Measurements from ENCODE around the gene CDK4.

Gene CDK4

DNA sequence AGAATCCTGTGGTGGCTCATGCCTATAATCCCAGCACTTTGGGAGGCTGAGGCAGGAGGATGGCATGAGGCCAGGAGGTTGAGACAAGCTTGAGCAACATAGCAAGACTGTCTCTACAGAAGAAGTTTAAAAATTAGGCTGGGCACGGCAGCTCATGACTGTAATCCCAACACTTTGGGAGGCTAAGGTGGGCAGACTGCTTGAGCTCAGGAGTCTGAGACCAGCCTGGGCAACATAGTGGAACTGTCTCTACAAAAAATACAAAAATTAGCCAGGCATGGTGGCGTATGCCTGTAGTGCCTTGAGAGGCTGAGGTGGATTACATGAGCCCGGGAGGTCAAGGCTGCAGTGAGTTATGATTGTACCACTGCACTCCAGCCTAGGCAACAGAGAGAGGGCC lies 15.8 kb upstream of the CDK4 start:
- DNase-seq = no peak
- Histone ChIP-seq H3K27me3 (replicated peaks in 2 of 5; ENCODE audit: control insufficient read depth in 4 of 5, insufficient read depth in 5 of 5, low read length in 4 of 5) (peaks cover 0 to 49% (median 19%) of the 10 kb centered on the region in 5 experiments), H3K9me3 (ENCODE audit: control extremely low read depth in 1 of 5, control insufficient read depth in 4 of 5, insufficient read depth in 2 of 5, low read depth in 1 of 5, low read length in 4 of 5) (no peaks in the 10 kb centered on the region), H3K4me3 (ENCODE audit: control insufficient read depth in 1 of 7, extremely low read depth in 1 of 7, insufficient read depth in 4 of 7, low read depth in 2 of 7, low read length in 6 of 7) (no peak overlapping the region), H3K36me3 (ENCODE audit: control insufficient read depth in 4 of 4, insufficient read depth in 4 of 4, low read length in 3 of 4) (peaks cover 5 to 25% (median 13%) of the 10 kb centered on the region in 4 experiments), H3K27ac (ENCODE audit: insufficient read depth in 1 of 2, low read depth in 1 of 2, low read length in 2 of 2, poor library complexity in 1 of 2, severe bottlenecking in 2 of 2) (no peak overlapping the region), H3K4me1 (ENCODE audit: control extremely low read depth in 1 of 4, control insufficient read depth in 4 of 4, insufficient read depth in 4 of 4, low read length in 3 of 4) (peaks cover 2 to 45% (median 42%) of the 10 kb centered on the region in 4 experiments)
- ChIA-PET POLR2A (no interaction called here), CTCF (interaction anchor here (0.8 to 4.4 kb wide), 9 partner anchors 9 to 68 kb away, joined by 3 to 43 read pairs (median 4); partner anchors contain the start of genes CDK4, MARCHF9, TSFM and TSPAN31)
- 100% methylated on average over 2 of the region's 3 CpGs for WGBS (ENCODE audit: insufficient coverage)

DNA sequence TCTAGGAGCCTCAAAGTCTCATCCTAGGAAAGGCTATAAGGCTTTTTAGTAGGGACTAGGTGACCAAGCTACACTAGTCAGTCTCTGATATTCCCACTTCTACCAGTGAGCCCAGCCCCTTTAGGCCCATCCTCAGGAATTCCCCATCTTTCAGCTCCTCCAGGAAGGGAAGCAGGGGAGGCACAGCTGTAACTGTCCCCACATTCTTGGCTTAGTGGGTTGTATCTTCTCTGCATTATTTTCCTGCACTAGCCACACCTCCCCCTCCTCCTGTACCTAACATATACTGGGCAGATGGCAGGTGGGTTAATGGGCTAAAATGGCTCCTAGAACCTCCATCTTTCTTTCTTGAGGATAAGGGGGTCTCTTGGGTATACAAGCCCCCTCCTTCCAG lies 15.2 kb upstream of the CDK4 start:
- peaks cover 5 to 25% (median 13%) of the 10 kb centered on the region in 4 experiments for H3K36me3 ChIP-seq (ENCODE audit: control insufficient read depth in 4 of 4, insufficient read depth in 4 of 4, low read length in 3 of 4)
- peaks cover 2 to 40% (median 39%) of the 10 kb centered on the region in 4 experiments for H3K4me1 ChIP-seq (ENCODE audit: control extremely low read depth in 1 of 4, control insufficient read depth in 4 of 4, insufficient read depth in 4 of 4, low read length in 3 of 4)
- ChIA-PET POLR2A (no interaction called here), CTCF (interaction anchor here (0.8 to 4.4 kb wide), 10 partner anchors 8 to 70 kb away, joined by 3 to 43 read pairs (median 4); partner anchors contain the start of genes CDK4, MARCHF9, TSFM and TSPAN31)
- no peaks in the 10 kb centered on the region for H3K9me3 ChIP-seq (ENCODE audit: control extremely low read depth in 1 of 5, control insufficient read depth in 4 of 5, insufficient read depth in 2 of 5, low read depth in 1 of 5, low read length in 4 of 5)
- no peak overlapping the region for H3K4me3 ChIP-seq (ENCODE audit: control insufficient read depth in 1 of 7, extremely low read depth in 1 of 7, insufficient read depth in 4 of 7, low read depth in 2 of 7, low read length in 6 of 7)
- no peak for DNase-seq
- H3K27me3 ChIP-seq (replicated peaks in 2 of 5; ENCODE audit: control insufficient read depth in 4 of 5, insufficient read depth in 5 of 5, low read length in 4 of 5) = peaks cover 0 to 50% (median 19%) of the 10 kb centered on the region in 5 experiments
- no peak overlapping the region for H3K27ac ChIP-seq (ENCODE audit: insufficient read depth in 1 of 2, low read depth in 1 of 2, low read length in 2 of 2, poor library complexity in 1 of 2, severe bottlenecking in 2 of 2)

GRCh38 chr12:57766464-57767304 lies 14.6 kb upstream of the CDK4 start, which contains the start of gene CYP27B1:
Gene CYP27B1, minus strand, starts transcription at chr12:57767078. Its CDS starts 37 bp downstream, at chr12:57767041.
- peaks cover 2 to 38% (median 37%) of the 10 kb centered on the region in 4 experiments for H3K4me1 ChIP-seq (ENCODE audit: control extremely low read depth in 1 of 4, control insufficient read depth in 4 of 4, insufficient read depth in 4 of 4, low read length in 3 of 4)
- peak within 1 kb of the TSS in 4 of 7 experiments; percentile 52 to 77 (median 63) for H3K4me3 ChIP-seq (ENCODE audit: control insufficient read depth in 1 of 7, extremely low read depth in 1 of 7, insufficient read depth in 4 of 7, low read depth in 2 of 7, low read length in 6 of 7)
- 6% methylated on average over 34 of the region's 38 CpGs for WGBS (ENCODE audit: insufficient coverage)
- no peaks in the 10 kb centered on the region for H3K9me3 ChIP-seq (ENCODE audit: control extremely low read depth in 1 of 5, control insufficient read depth in 4 of 5, insufficient read depth in 2 of 5, low read depth in 1 of 5, low read length in 4 of 5)
- peaks cover 5 to 25% (median 13%) of the 10 kb centered on the region in 4 experiments for H3K36me3 ChIP-seq (ENCODE audit: control insufficient read depth in 4 of 4, insufficient read depth in 4 of 4, low read length in 3 of 4)
- no peak within 1 kb of the TSS for H3K27ac ChIP-seq (ENCODE audit: insufficient read depth in 1 of 2, low read depth in 1 of 2, low read length in 2 of 2, poor library complexity in 1 of 2, severe bottlenecking in 2 of 2)
- ChIA-PET CTCF (interaction anchor here (0.7 to 4.4 kb wide), 8 partner anchors 7 to 71 kb away, joined by 3 to 43 read pairs (median 6); partner anchors contain the start of gene MARCHF9), POLR2A (no interaction called here)
- peaks cover 0 to 50% (median 19%) of the 10 kb centered on the region in 5 experiments for H3K27me3 ChIP-seq (replicated peaks in 2 of 5; ENCODE audit: control insufficient read depth in 4 of 5, insufficient read depth in 5 of 5, low read length in 4 of 5)
- DNase-seq = peak in 1 of 3 donors; percentile 35

DNA sequence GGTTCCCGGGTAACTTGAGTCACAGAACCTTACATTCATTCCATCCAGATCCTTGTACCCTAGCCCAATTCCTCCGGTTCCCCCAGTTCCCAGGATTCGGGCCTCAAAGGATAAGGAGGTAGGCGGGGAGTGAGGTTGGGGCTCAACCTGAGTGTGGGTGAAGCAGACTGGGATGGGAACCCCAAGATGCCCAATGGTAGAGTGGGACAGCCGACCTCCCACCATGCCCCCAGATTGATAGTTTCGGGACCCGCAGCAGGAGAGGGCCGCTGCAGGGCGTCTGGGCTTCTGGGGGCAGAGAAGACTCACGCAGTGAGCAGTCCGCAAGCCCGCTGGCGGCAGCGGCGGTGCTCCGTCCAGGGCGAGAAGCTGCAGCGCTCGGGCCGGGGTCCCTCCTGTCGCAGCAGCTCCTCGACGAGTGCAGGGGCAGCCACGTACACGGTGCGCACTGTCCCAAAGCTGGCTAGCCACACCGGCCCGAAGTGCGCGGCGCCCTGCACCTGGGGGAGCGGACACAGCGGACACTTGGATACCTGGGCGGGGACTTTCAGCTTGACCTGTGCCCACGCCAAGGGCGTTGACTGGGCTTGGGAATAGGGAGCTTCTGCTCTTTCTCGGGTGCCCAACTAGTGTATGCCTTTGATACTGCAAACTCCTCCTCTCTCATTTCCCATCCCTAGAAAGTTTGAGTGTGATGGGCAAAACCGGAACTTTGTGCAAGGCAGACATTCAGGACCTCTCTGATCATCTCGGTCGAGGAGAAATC lies 13.8 kb upstream of the CDK4 start:
- ChIA-PET POLR2A (no interaction called here), CTCF (interaction anchor here (0.7 to 7.4 kb wide), 7 partner anchors 10 to 71 kb away, joined by 3 to 74 read pairs (median 4); partner anchors contain the start of genes EEF1AKMT3, MARCHF9 and METTL1)
- H3K36me3 ChIP-seq (ENCODE audit: control insufficient read depth in 4 of 4, insufficient read depth in 4 of 4, low read length in 3 of 4) = peaks cover 5 to 23% (median 13%) of the 10 kb centered on the region in 4 experiments
- 3% methylated on average over 33 of the region's 40 CpGs for WGBS (ENCODE audit: insufficient coverage)
- H3K27ac ChIP-seq (ENCODE audit: insufficient read depth in 1 of 2, low read depth in 1 of 2, low read length in 2 of 2, poor library complexity in 1 of 2, severe bottlenecking in 2 of 2) = no peak overlapping the region
- peaks cover 0 to 50% (median 20%) of the 10 kb centered on the region in 5 experiments for H3K27me3 ChIP-seq (replicated peaks in 2 of 5; ENCODE audit: control insufficient read depth in 4 of 5, insufficient read depth in 5 of 5, low read length in 4 of 5)
- peaks cover 2 to 31% (median 30%) of the 10 kb centered on the region in 4 experiments for H3K4me1 ChIP-seq (ENCODE audit: control extremely low read depth in 1 of 4, control insufficient read depth in 4 of 4, insufficient read depth in 4 of 4, low read length in 3 of 4)
- H3K9me3 ChIP-seq (ENCODE audit: control extremely low read depth in 1 of 5, control insufficient read depth in 4 of 5, insufficient read depth in 2 of 5, low read depth in 1 of 5, low read length in 4 of 5) = no peaks in the 10 kb centered on the region
- no peak for DNase-seq
- H3K4me3 ChIP-seq (ENCODE audit: control insufficient read depth in 1 of 7, extremely low read depth in 1 of 7, insufficient read depth in 4 of 7, low read depth in 2 of 7, low read length in 6 of 7) = peak overlapping the region in 6 of 7 experiments; percentile 40 to 77 (median 59)

DNA sequence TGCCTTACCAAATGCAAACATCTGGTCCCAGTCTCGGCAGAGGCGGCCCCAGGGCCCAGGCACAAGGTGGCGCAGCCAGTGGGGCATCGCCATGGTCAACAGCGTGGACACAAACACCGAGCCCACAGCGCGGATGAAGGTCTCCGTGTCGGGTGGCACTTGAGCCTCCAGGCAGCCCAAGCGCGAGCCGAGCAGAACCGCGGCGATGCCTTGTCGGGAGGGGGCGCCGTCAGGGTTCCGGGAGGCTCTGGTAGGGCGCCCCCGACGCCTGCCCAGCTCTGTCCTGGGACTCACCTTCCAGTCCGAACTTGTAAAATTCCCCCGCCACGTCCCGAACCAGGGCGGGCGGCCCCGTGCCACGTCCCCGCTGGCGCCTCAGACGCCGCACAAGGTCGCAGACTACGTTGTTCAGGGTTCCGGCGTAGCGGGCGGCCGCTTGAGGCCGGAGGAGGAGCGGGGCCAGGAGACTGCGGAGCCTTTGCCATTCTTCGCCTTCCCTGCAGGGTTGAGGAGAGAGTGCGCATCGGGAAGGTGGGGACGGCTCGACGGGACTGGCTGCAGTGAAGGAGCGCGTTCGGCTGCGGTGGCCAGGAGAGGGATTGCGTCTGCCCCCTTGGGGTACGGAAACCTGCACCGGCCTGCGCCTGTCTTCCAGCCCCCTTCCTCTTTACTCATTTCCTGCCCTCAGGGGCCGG lies 13.0 kb upstream of the CDK4 start:
- Histone ChIP-seq H3K27ac (ENCODE audit: insufficient read depth in 1 of 2, low read depth in 1 of 2, low read length in 2 of 2, poor library complexity in 1 of 2, severe bottlenecking in 2 of 2) (no peak overlapping the region), H3K4me1 (ENCODE audit: control extremely low read depth in 1 of 4, control insufficient read depth in 4 of 4, insufficient read depth in 4 of 4, low read length in 3 of 4) (peaks cover 0 to 29% (median 26%) of the 10 kb centered on the region in 4 experiments), H3K4me3 (ENCODE audit: control insufficient read depth in 1 of 7, extremely low read depth in 1 of 7, insufficient read depth in 4 of 7, low read depth in 2 of 7, low read length in 6 of 7) (peak overlapping the region; percentile 30 to 77 (median 58)), H3K36me3 (ENCODE audit: control insufficient read depth in 4 of 4, insufficient read depth in 4 of 4, low read length in 3 of 4) (peaks cover 3 to 17% (median 13%) of the 10 kb centered on the region in 4 experiments), H3K9me3 (ENCODE audit: control extremely low read depth in 1 of 5, control insufficient read depth in 4 of 5, insufficient read depth in 2 of 5, low read depth in 1 of 5, low read length in 4 of 5) (no peaks in the 10 kb centered on the region), H3K27me3 (replicated peaks in 2 of 5; ENCODE audit: control insufficient read depth in 4 of 5, insufficient read depth in 5 of 5, low read length in 4 of 5) (peaks cover 0 to 50% (median 20%) of the 10 kb centered on the region in 5 experiments)
- 1% methylated on average over 53 of the region's 60 CpGs for WGBS (ENCODE audit: insufficient coverage)
- peak in 2 of 3 donors; percentile 60 to 67 for DNase-seq
- ChIA-PET POLR2A (no interaction called here), CTCF (interaction anchor here (0.9 to 7.4 kb wide), 4 partner anchors 9 to 36 kb away, joined by 3 to 74 read pairs (median 24); partner anchors contain the start of genes EEF1AKMT3, MARCHF9 and METTL1)

DNA sequence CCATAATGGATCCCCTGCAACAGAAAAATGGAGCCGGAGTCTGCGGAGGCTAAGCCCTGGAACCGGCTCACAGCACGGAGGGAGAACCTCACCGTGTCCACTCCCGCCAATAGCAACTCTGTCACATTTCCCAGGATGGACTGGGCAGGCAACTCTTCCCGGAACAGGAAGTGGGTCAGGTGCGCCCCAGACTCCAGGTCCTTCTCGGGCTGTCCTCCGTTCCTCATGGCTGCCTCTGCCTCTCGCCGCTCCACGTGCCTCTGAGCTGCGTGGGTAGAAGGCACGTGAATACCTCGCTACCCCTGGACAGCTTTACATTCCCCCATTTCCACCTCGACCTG lies 12.5 kb upstream of the CDK4 start:
- ChIA-PET CTCF (interaction anchor here (0.9 to 7.4 kb wide), 4 partner anchors 8 to 36 kb away, joined by 3 to 74 read pairs (median 24); partner anchors contain the start of genes EEF1AKMT3, MARCHF9 and METTL1), POLR2A (no interaction called here)
- H3K27ac ChIP-seq (ENCODE audit: insufficient read depth in 1 of 2, low read depth in 1 of 2, low read length in 2 of 2, poor library complexity in 1 of 2, severe bottlenecking in 2 of 2) = no peak overlapping the region
- no peak for DNase-seq
- no peaks in the 10 kb centered on the region for H3K9me3 ChIP-seq (ENCODE audit: control extremely low read depth in 1 of 5, control insufficient read depth in 4 of 5, insufficient read depth in 2 of 5, low read depth in 1 of 5, low read length in 4 of 5)
- H3K27me3 ChIP-seq (replicated peaks in 2 of 5; ENCODE audit: control insufficient read depth in 4 of 5, insufficient read depth in 5 of 5, low read length in 4 of 5) = peaks cover 0 to 50% (median 20%) of the 10 kb centered on the region in 5 experiments
- peak overlapping the region in 6 of 7 experiments; percentile 40 to 77 (median 59) for H3K4me3 ChIP-seq (ENCODE audit: control insufficient read depth in 1 of 7, extremely low read depth in 1 of 7, insufficient read depth in 4 of 7, low read depth in 2 of 7, low read length in 6 of 7)
- H3K4me1 ChIP-seq (ENCODE audit: control extremely low read depth in 1 of 4, control insufficient read depth in 4 of 4, insufficient read depth in 4 of 4, low read length in 3 of 4) = peaks cover 0 to 29% (median 26%) of the 10 kb centered on the region in 4 experiments
- H3K36me3 ChIP-seq (ENCODE audit: control insufficient read depth in 4 of 4, insufficient read depth in 4 of 4, low read length in 3 of 4) = peaks cover 2 to 14% (median 9%) of the 10 kb centered on the region in 4 experiments
- WGBS (ENCODE audit: insufficient coverage) = 16% methylated on average over 15 of the region's 17 CpGs
